ENCODE results near the gene KLHL6. TPM values are rescaled to one million over a fixed set of nuclear protein-coding genes. Genes with fewer than 3 reads are reported as not detected.

The KLHL6 gene
- total RNA-seq, 1 donor from 2014 or later: 24.7 TPM

GRCh38 chr3:183519891-183520290 is 35.6 kb downstream of the KLHL6 start:
- no peak for DNase-seq
- Histone ChIP-seq H3K4me3 (no peak overlapping the region), H3K27ac (no peak overlapping the region), H3K27me3 (no peaks in the 10 kb centered on the region), H3K36me3 (no peaks in the 10 kb centered on the region), H3K9me3 (no peaks in the 10 kb centered on the region), H3K4me1 (no peaks in the 10 kb centered on the region)
- no peak for ATAC-seq
- TF ChIP-seq CTCF (IDR thresholded peaks at IDR 0.05): no peak
- intact Hi-C loops (cut with DNase I): no loop called here

GRCh38 chr3:183518491-183519251 is 36.8 kb downstream of the KLHL6 start:
- no peak overlapping the region for H3K27ac ChIP-seq
- no peak for ATAC-seq
- no peaks in the 10 kb centered on the region for H3K9me3 ChIP-seq
- H3K4me3 ChIP-seq: no peak overlapping the region
- intact Hi-C loops (cut with DNase I): no loop called here
- TF ChIP-seq CTCF (IDR thresholded peaks at IDR 0.05): no peak
- DNase-seq: no peak
- H3K27me3 ChIP-seq: no peaks in the 10 kb centered on the region
- no peaks in the 10 kb centered on the region for H3K36me3 ChIP-seq
- H3K4me1 ChIP-seq: no peaks in the 10 kb centered on the region

GRCh38 chr3:183517607-183518006 is 37.9 kb downstream of the KLHL6 start:
- H3K4me1 ChIP-seq: no peaks in the 10 kb centered on the region
- no peak overlapping the region for H3K4me3 ChIP-seq
- H3K36me3 ChIP-seq: no peaks in the 10 kb centered on the region
- intact Hi-C loops (cut with DNase I): no loop called here
- H3K27ac ChIP-seq: no peak overlapping the region
- H3K9me3 ChIP-seq: no peaks in the 10 kb centered on the region
- TF ChIP-seq CTCF (IDR thresholded peaks at IDR 0.05): no peak
- no peaks in the 10 kb centered on the region for H3K27me3 ChIP-seq
- DNase-seq: no peak
- no peak for ATAC-seq

- no peak for DNase-seq
- TF ChIP-seq CTCF (IDR thresholded peaks at IDR 0.05): no peak
- peak; percentile 66 for ATAC-seq
- H3K4me3 ChIP-seq: no peak overlapping the region
- peak overlapping the region; percentile 17 for H3K27ac ChIP-seq
- H3K4me1 ChIP-seq: no peaks in the 10 kb centered on the region
- H3K9me3 ChIP-seq: no peaks in the 10 kb centered on the region
- no peaks in the 10 kb centered on the region for H3K36me3 ChIP-seq
- intact Hi-C loops (cut with DNase I): no loop called here
- H3K27me3 ChIP-seq: no peaks in the 10 kb centered on the region
Measured at GRCh38 chr3:183515968-183516851, 39.3 kb downstream of the KLHL6 start.

- no peak for TF ChIP-seq CTCF (IDR thresholded peaks at IDR 0.05)
- Histone ChIP-seq H3K9me3 (no peaks in the 10 kb centered on the region), H3K36me3 (no peaks in the 10 kb centered on the region), H3K27ac (no peak overlapping the region), H3K4me3 (no peak overlapping the region), H3K27me3 (no peaks in the 10 kb centered on the region), H3K4me1 (no peaks in the 10 kb centered on the region)
- intact Hi-C loops (cut with DNase I): no loop called here
- ATAC-seq (no peak), DNase-seq (no peak)
Measured at GRCh38 chr3:183514021-183514420, 41.5 kb downstream of the KLHL6 start.
